Measurements from ENCODE around the gene COL28A1.

- TF ChIP-seq CTCF (conservative IDR thresholded peaks at IDR 0.05; ENCODE audit: low read depth, low read length), result no peak
- no peak for TF ChIP-seq EZH2 (IDR thresholded peaks at IDR 0.05; ENCODE audit: low read length, unreplicated experiment)
- TF ChIP-seq EZH2phosphoT487 (IDR thresholded peaks at IDR 0.05; ENCODE audit: borderline replicate concordance, low read length), result no peak
Observed at GRCh38 chr7:7385421-7385820, 150.3 kb downstream of the COL28A1 start.
